Activated CD4-positive, alpha-beta T cell treated with anti-CD3 and anti-CD28 coated beads for 36 hours (primary cell): ENCODE measurements around the gene PPP1R3F. TPM values are rescaled to one million over a fixed set of nuclear protein-coding genes. Genes with fewer than 3 reads are reported as not detected.

Source experiments
- ATAC-seq: fragments of 200-7000 bp; cut with Tn5 transposase; one replicate; pipeline ENCODE4 v1.10.0; 2021; ENCODE audit warnings: mild to moderate bottlenecking, moderate library complexity
- CTCF ChIA-PET: fragments of 350-600 bp; sonication (Branson Sonifier 250); formaldehyde crosslinking; loops from one replicate; lab custom pipeline; 2021; ENCODE audit warnings: antibody characterized with exemption; lab: Charles Lee
- POLR2A ChIA-PET: fragments of 350-600 bp; sonication (Branson Sonifier 250); formaldehyde crosslinking; loops from one replicate; lab custom pipeline; 2021; ENCODE audit warnings: antibody characterized with exemption, inconsistent platforms; lab: Charles Lee
- DNase-seq: peaks from one replicate; pipeline ENCODE4 v3.0.0-alpha.2; 2020
- H3K27ac Mint-ChIP-seq: one replicate; pipeline ENCODE4 v1.8.0; 2021; ENCODE audit warnings: mixed read lengths
- H3K27me3 Mint-ChIP-seq: one replicate; pipeline ENCODE4 v1.8.0; 2021; ENCODE audit warnings: mixed read lengths
- H3K36me3 Mint-ChIP-seq: one replicate; pipeline ENCODE4 v1.8.0; 2021; ENCODE audit warnings: low read depth, mixed read lengths
- H3K4me1 Mint-ChIP-seq: one replicate; pipeline ENCODE4 v1.8.0; 2021; ENCODE audit warnings: mixed read lengths
- H3K4me3 Mint-ChIP-seq: one replicate; pipeline ENCODE4 v1.8.0; 2021; ENCODE audit warnings: mild to moderate bottlenecking, moderate library complexity, mixed read lengths
- H3K9me3 Mint-ChIP-seq: one replicate; pipeline ENCODE4 v1.8.0; 2021; ENCODE audit warnings: low read depth, mixed read lengths
- intact Hi-C, 2 experiments: fragments of 100-400 bp; cut with DNase I in 1 of 2; cut with micrococcal nuclease in 1 of 2; formaldehyde crosslinking; loops; one replicate each; pipeline versions ENCODE4 v1.14.2 to v1.15.1; 2022 to 2024; cut with DNase I, micrococcal nuclease
- total RNA-seq, 2 experiments: library from RNA; stranded (reverse); gene quantifications; one replicate each; pipeline ENCODE4 v1.2.3, GENCODE V29; 2021

Gene PPP1R3F, protein sequence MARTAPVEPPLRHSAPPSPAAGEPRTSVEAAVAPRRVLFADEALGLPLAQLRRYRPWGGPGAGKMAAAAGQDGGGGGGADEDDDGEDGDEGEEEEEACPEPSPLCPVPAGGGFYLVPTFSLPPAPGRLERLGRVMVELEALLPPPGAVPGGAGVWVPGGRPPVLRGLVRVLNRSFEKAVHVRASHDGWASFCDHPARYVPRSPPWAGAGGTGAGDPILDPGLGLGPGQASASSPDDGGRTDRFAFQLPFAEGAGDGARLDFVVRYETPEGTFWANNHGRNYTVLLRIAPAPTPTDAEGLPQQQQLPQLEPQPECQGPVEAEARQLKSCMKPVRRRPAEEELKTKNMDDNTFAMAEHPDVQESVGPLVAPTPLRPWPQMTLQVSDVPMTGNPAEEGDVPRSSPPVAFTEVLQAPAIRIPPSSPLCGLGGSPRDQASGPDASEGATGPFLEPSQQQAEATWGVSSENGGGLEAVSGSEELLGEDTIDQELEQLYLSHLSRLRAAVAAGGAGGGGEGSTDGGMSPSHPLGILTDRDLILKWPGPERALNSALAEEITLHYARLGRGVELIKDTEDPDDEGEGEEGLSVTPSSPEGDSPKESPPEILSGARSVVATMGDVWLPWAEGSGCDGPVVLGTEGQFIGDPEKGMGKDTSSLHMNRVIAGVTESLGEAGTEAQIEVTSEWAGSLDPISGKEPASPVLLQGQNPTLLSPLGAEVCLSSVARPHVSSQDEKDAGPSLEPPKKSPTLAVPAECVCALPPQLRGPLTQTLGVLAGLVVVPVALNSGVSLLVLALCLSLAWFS
- total RNA-seq: 1 to 10 TPM; 4.4 to 4.7 TPM

- CTCF ChIA-PET: interaction anchor here (0.6 to 1.6 kb wide), 3 partner anchors 22 to 83 kb away, joined by 3 to 7 read pairs (median 5); partner anchors contain the start of gene PRICKLE3
Measured at GRCh38 chrX:49269767-49270248, at the start of gene PPP1R3F. Gene PPP1R3F, plus strand, starts transcription at chrX:49269793. Its CDS starts 77 bp downstream, at chrX:49269870.

GRCh38 chrX:49220100-49220499 is 49.5 kb upstream of the PPP1R3F start:
- Mint-ChIP-seq H3K4me1 (no peaks in the 10 kb centered on the region), H3K36me3 (no peaks in the 10 kb centered on the region), H3K27me3 (peaks cover 3% of the 10 kb centered on the region), H3K9me3 (no peaks in the 10 kb centered on the region), H3K4me3 (no peak overlapping the region), H3K27ac (no peak overlapping the region)
- no peak for DNase-seq
- CTCF ChIA-PET: no interaction called here
- POLR2A ChIA-PET: no interaction called here
- intact Hi-C loops: no loop called here
- no peak for ATAC-seq

More at GRCh38 chrX:49269767-49270248, at the start of gene PPP1R3F:
- H3K4me1 Mint-ChIP-seq: peaks cover 51% of the 10 kb centered on the region
- H3K27ac Mint-ChIP-seq: peak within 1 kb of the TSS; percentile 98
- POLR2A ChIA-PET: interaction anchor here (1.0 kb wide), 1 partner anchor 79 kb away, joined by 5 read pairs; no protein-coding TSS in a partner anchor
- intact Hi-C loops: loop anchor here (1.0 to 10.0 kb wide), 17 partner anchors 35 to 696 kb away; partner anchors contain the start of genes CCDC22 (in 2 of the 2), GPKOW (in 1 of the 2), GRIPAP1 (in 1 of the 2) and OTUD5 (in 1 of the 2)
- peaks cover 4% of the 10 kb centered on the region for H3K9me3 Mint-ChIP-seq
- H3K27me3 Mint-ChIP-seq: no peaks in the 10 kb centered on the region
- DNase-seq (no peak), ATAC-seq (peak; percentile 4)
- H3K4me3 Mint-ChIP-seq: peak within 1 kb of the TSS; percentile 78
- peaks cover 19% of the 10 kb centered on the region for H3K36me3 Mint-ChIP-seq

DNA sequence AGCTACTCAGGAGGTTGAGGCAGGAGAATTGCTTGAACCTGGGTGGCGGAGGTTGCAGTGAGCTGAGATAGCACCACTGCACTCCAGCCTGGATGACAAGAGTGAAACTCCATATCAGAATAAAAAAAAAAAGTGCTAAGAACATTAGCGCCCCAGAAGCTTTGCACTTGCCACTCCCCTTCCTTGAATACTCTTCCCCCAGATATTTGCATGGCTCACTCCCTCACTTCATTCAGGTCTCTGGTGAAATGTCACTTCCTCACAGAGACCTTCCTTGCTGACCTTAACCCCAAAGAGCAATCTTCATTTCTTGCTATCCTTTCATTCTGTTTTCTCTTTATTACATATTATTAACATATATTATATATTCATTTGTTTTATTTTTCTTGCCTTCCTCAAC is 47.7 kb upstream of the PPP1R3F start:
- Mint-ChIP-seq H3K9me3 (no peaks in the 10 kb centered on the region), H3K4me1 (no peaks in the 10 kb centered on the region), H3K27ac (no peak overlapping the region), H3K27me3 (peaks cover 3% of the 10 kb centered on the region), H3K36me3 (no peaks in the 10 kb centered on the region), H3K4me3 (no peak overlapping the region)
- intact Hi-C loops: no loop called here
- ATAC-seq (no peak), DNase-seq (no peak)
- ChIA-PET POLR2A (no interaction called here), CTCF (no interaction called here)

DNA sequence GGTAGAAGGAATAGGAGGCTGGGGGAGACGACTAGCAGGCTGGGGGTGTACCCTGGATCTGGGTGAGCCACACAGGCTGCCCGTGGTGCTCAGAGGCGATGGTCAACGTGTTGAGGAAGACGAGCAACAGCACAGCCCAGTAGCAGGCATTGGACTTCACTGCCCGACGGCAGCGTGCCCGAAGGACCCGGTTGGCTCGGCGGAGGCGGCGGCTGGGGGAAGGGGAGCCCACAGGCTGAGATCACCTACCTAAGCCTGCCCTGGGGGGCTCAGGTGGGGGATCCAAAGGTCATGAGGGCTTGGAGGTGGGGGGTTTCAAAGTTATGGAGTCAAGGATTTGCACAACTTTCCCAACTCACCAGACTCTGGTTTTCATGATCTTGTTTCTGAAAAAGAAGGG is 43.7 kb upstream of the PPP1R3F start:
- ATAC-seq: no peak
- CTCF ChIA-PET: no interaction called here
- H3K4me3 Mint-ChIP-seq: no peak overlapping the region

DNA sequence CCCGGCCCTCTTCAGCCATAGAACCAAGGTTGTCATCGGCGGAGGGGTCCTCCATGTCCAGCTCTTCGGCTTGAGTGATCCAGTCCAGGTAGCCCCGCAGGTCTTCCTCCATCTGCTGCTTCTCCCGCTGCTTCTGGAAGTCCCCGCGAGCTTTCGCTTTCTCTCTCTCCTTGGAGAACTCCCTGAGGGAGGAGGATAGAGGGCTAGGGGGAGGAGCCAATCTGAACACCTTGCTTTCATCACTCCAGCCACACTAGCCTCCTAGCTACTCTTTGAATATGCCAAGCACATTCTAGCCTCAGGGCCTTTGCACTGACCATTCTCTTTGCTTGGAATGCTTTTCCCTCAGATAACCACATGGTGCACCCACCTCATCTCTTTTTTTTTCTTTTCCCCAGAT is 42.6 kb upstream of the PPP1R3F start:
- DNase-seq (no peak), ATAC-seq (no peak)
- Mint-ChIP-seq H3K36me3 (no peaks in the 10 kb centered on the region), H3K27ac (no peak overlapping the region), H3K4me1 (peaks cover 13% of the 10 kb centered on the region), H3K27me3 (peaks cover 3% of the 10 kb centered on the region), H3K9me3 (no peaks in the 10 kb centered on the region), H3K4me3 (no peak overlapping the region)
- CTCF ChIA-PET: interaction anchor here (0.8 kb wide), 1 partner anchor 48 kb away, joined by 4 read pairs; no protein-coding TSS in a partner anchor
- intact Hi-C loops: no loop called here
- POLR2A ChIA-PET: no interaction called here

More for the DNA sequence above, 43.7 kb upstream of the PPP1R3F start:
- no peaks in the 10 kb centered on the region for H3K36me3 Mint-ChIP-seq
- DNase-seq: no peak
- POLR2A ChIA-PET: no interaction called here
- intact Hi-C loops: no loop called here
- H3K27me3 Mint-ChIP-seq: peaks cover 3% of the 10 kb centered on the region
- H3K4me1 Mint-ChIP-seq: peaks cover 5% of the 10 kb centered on the region
- H3K9me3 Mint-ChIP-seq: no peaks in the 10 kb centered on the region
- no peak overlapping the region for H3K27ac Mint-ChIP-seq

DNA sequence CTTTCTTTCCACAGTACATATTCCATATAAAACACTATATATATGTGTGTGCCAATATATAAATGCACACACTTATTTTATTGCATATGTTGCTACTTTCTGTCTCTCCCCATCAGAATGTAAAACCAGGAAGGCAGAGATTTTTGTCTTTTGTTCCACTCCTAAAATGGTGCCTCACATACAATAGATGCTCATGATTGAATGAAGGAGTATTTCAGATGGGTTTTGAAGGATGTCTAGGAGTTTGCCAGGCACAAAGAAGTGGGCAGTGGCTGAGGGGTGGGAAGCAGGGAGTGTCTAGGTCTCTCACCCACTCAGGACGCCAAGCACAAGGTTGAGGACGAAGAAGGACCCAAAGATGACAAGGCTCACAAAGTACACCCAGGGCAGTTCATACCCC is 41.9 kb upstream of the PPP1R3F start:
- intact Hi-C loops: no loop called here
- CTCF ChIA-PET: no interaction called here
- POLR2A ChIA-PET: no interaction called here

GRCh38 chrX:49228185-49228584 is 41.4 kb upstream of the PPP1R3F start:
- ChIA-PET POLR2A (no interaction called here), CTCF (no interaction called here)
- Mint-ChIP-seq H3K9me3 (no peaks in the 10 kb centered on the region), H3K4me3 (no peak overlapping the region), H3K36me3 (no peaks in the 10 kb centered on the region), H3K27ac (no peak overlapping the region), H3K27me3 (peaks cover 3% of the 10 kb centered on the region), H3K4me1 (peaks cover 13% of the 10 kb centered on the region)
- no peak for DNase-seq
- no peak for ATAC-seq
- intact Hi-C loops: no loop called here

More for the DNA sequence above, 41.9 kb upstream of the PPP1R3F start:
- H3K4me1 Mint-ChIP-seq: peaks cover 13% of the 10 kb centered on the region
- peaks cover 3% of the 10 kb centered on the region for H3K27me3 Mint-ChIP-seq
- ATAC-seq (no peak), DNase-seq (no peak)
- no peak overlapping the region for H3K27ac Mint-ChIP-seq
- no peaks in the 10 kb centered on the region for H3K36me3 Mint-ChIP-seq
- H3K9me3 Mint-ChIP-seq: no peaks in the 10 kb centered on the region
- H3K4me3 Mint-ChIP-seq: no peak overlapping the region

- H3K27ac Mint-ChIP-seq: peak overlapping the region; percentile 85
- intact Hi-C loops: loop anchor here (2.0 to 5.0 kb wide), 3 partner anchors 30 to 40 kb away; partner anchors contain the start of gene SYP (in 1 of the 2)
- DNase-seq (peak; percentile 81), ATAC-seq (peak; percentile 77)
- ChIA-PET CTCF (no interaction called here), POLR2A (interaction anchor here (1.0 kb wide), 1 partner anchor 40 kb away, joined by 3 read pairs; no protein-coding TSS in a partner anchor)
- peaks cover 14% of the 10 kb centered on the region for H3K4me1 Mint-ChIP-seq
- H3K4me3 Mint-ChIP-seq: peak overlapping the region; percentile 72
- H3K9me3 Mint-ChIP-seq: no peaks in the 10 kb centered on the region
- H3K27me3 Mint-ChIP-seq: no peaks in the 10 kb centered on the region
- no peaks in the 10 kb centered on the region for H3K36me3 Mint-ChIP-seq
Measured at GRCh38 chrX:49230500-49231232, 38.9 kb upstream of the PPP1R3F start.

- intact Hi-C loops: loop anchor here (2.0 to 5.0 kb wide), 3 partner anchors 31 to 41 kb away; partner anchors contain the start of gene SYP (in 1 of the 2)
- Mint-ChIP-seq H3K27me3 (no peaks in the 10 kb centered on the region), H3K27ac (no peak overlapping the region), H3K4me1 (peaks cover 15% of the 10 kb centered on the region), H3K4me3 (peak overlapping the region; percentile 72), H3K36me3 (no peaks in the 10 kb centered on the region), H3K9me3 (no peaks in the 10 kb centered on the region)
- DNase-seq (no peak), ATAC-seq (no peak)
- ChIA-PET POLR2A (interaction anchor here (1.0 kb wide), 1 partner anchor 41 kb away, joined by 3 read pairs; no protein-coding TSS in a partner anchor), CTCF (no interaction called here)
Measured at GRCh38 chrX:49231333-49232000, 38.1 kb upstream of the PPP1R3F start.

DNA sequence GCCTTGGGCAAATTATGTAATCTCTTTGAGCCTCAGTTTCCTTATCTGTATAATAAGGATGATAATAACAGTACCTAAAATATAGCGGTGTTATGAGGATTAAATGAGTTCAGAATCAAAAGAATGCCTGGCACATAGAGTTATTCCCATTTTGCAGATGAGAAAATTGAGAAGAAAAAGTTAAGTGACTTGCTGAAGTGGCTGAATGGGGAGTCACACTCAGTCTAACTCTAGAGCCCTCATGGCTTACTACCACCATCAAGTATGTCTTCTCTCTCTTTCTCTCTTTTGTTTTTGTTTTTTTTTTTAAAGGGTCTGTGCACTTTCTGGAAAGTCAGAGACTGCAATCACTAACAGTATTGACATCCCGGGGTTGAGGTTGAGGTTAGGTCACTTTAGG is 37.1 kb upstream of the PPP1R3F start:
- CTCF ChIA-PET: no interaction called here
- Mint-ChIP-seq H3K4me3 (no peak overlapping the region), H3K27ac (no peak overlapping the region)

More for the DNA sequence above, 37.1 kb upstream of the PPP1R3F start:
- peaks cover 5% of the 10 kb centered on the region for H3K36me3 Mint-ChIP-seq
- DNase-seq (no peak), ATAC-seq (no peak)
- H3K27me3 Mint-ChIP-seq: no peaks in the 10 kb centered on the region
- POLR2A ChIA-PET: no interaction called here
- peaks cover 25% of the 10 kb centered on the region for H3K4me1 Mint-ChIP-seq
- H3K9me3 Mint-ChIP-seq: no peaks in the 10 kb centered on the region
- intact Hi-C loops: loop anchor here in 1 of 2 experiments (5.0 kb wide), 1 partner anchor 40 kb away; no protein-coding TSS in a partner anchor
